Skeletal muscle tissue (tissue), 4 donors: ENCODE data around the gene PKHD1. TPM values are rescaled to one million over a fixed set of nuclear protein-coding genes. Genes with fewer than 3 reads are reported as not detected.

Experiments
- H3K27ac ChIP-seq: one replicate; pipeline ENCODE4 v1.7.0; 2013; ENCODE audit warnings: mild to moderate bottlenecking, low read depth, low read length, inconsistent platforms
- H3K27me3 ChIP-seq, 3 donors: one replicate each; pipeline ENCODE4 v1.7.0; 2013; ENCODE audit warnings: low read length in 3 of 3; ENCODE audit not compliant: control insufficient read depth in 3 of 3, insufficient read depth in 3 of 3
- H3K36me3 ChIP-seq, 3 donors: one replicate each; pipeline ENCODE4 v1.7.0; 2013; ENCODE audit warnings: low read length in 3 of 3; ENCODE audit not compliant: control insufficient read depth in 3 of 3, insufficient read depth in 3 of 3
- H3K4me1 ChIP-seq, 3 donors: one replicate each; pipeline ENCODE4 v1.7.0; 2013; ENCODE audit warnings: low read length in 3 of 3, mild to moderate bottlenecking in 3 of 3; ENCODE audit not compliant: control insufficient read depth in 3 of 3, insufficient read depth in 3 of 3
- H3K4me3 ChIP-seq, 3 donors: one replicate each; pipeline ENCODE4 v1.7.0; 2013; ENCODE audit warnings: low read length in 3 of 3
- H3K9ac ChIP-seq, 3 donors: one replicate each; pipeline ENCODE4 v1.7.0; 2013; ENCODE audit warnings: low read length in 3 of 3, mild to moderate bottlenecking in 3 of 3, moderate library complexity in 2 of 3, low read depth in 1 of 3
- H3K9me3 ChIP-seq, 3 donors: one replicate each; pipeline ENCODE4 v1.7.0; 2013; ENCODE audit warnings: low read length in 3 of 3; ENCODE audit not compliant: control insufficient read depth in 3 of 3
- total RNA-seq: library from RNA; depleted of rRNA; stranded (reverse); fragments of >200 nt; gene quantifications from one replicate; pipeline ENCODE4 v1.2.3, GENCODE V29; 2014
- donor health status: Osteomylitis.

PKHD1 gene
- total RNA-seq, 1 donor from 2014 or later = 38.6 TPM

GRCh38 chr6:51793393-51793792, 294.0 kb downstream of the PKHD1 start:
- Histone ChIP-seq H3K4me3 (no peak overlapping the region), H3K27me3 (no peaks in the 10 kb centered on the region), H3K9ac (no peak overlapping the region), H3K27ac (no peak overlapping the region), H3K4me1 (no peaks in the 10 kb centered on the region), H3K9me3 (no peaks in the 10 kb centered on the region), H3K36me3 (no peaks in the 10 kb centered on the region)

- Histone ChIP-seq H3K4me3 (no peak overlapping the region), H3K27me3 (no peaks in the 10 kb centered on the region), H3K9ac (no peak overlapping the region), H3K9me3 (no peaks in the 10 kb centered on the region), H3K27ac (no peak overlapping the region), H3K4me1 (no peaks in the 10 kb centered on the region), H3K36me3 (no peaks in the 10 kb centered on the region)
Measured at GRCh38 chr6:51792273-51793030, 295.0 kb downstream of the PKHD1 start.

GRCh38 chr6:51790946-51791345, 296.5 kb downstream of the PKHD1 start:
- H3K9me3 ChIP-seq = no peaks in the 10 kb centered on the region
- H3K4me1 ChIP-seq = no peaks in the 10 kb centered on the region
- H3K36me3 ChIP-seq = no peaks in the 10 kb centered on the region
- no peak overlapping the region for H3K4me3 ChIP-seq
- H3K27ac ChIP-seq = no peak overlapping the region
- H3K27me3 ChIP-seq = no peaks in the 10 kb centered on the region
- H3K9ac ChIP-seq = no peak overlapping the region

GRCh38 chr6:51788121-51788520, 299.3 kb downstream of the PKHD1 start:
- Histone ChIP-seq H3K36me3 (no peaks in the 10 kb centered on the region), H3K27me3 (no peaks in the 10 kb centered on the region), H3K9ac (no peak overlapping the region), H3K27ac (no peak overlapping the region), H3K4me3 (no peak overlapping the region), H3K4me1 (no peaks in the 10 kb centered on the region), H3K9me3 (no peaks in the 10 kb centered on the region)

GRCh38 chr6:51778666-51779065, 308.7 kb downstream of the PKHD1 start:
- no peaks in the 10 kb centered on the region for H3K9me3 ChIP-seq
- H3K4me1 ChIP-seq = no peaks in the 10 kb centered on the region
- no peak overlapping the region for H3K27ac ChIP-seq
- no peak overlapping the region for H3K9ac ChIP-seq
- no peaks in the 10 kb centered on the region for H3K36me3 ChIP-seq
- H3K4me3 ChIP-seq = no peak overlapping the region
- no peaks in the 10 kb centered on the region for H3K27me3 ChIP-seq

- H3K9ac ChIP-seq = no peak overlapping the region
- H3K27me3 ChIP-seq = no peaks in the 10 kb centered on the region
- H3K4me1 ChIP-seq = no peaks in the 10 kb centered on the region
- no peak overlapping the region for H3K4me3 ChIP-seq
- H3K9me3 ChIP-seq = no peaks in the 10 kb centered on the region
- H3K36me3 ChIP-seq = no peaks in the 10 kb centered on the region
- no peak overlapping the region for H3K27ac ChIP-seq
Measured at GRCh38 chr6:51777618-51778017, 309.8 kb downstream of the PKHD1 start.

- H3K9me3 ChIP-seq = no peaks in the 10 kb centered on the region
- H3K36me3 ChIP-seq = no peaks in the 10 kb centered on the region
- no peaks in the 10 kb centered on the region for H3K4me1 ChIP-seq
- H3K27me3 ChIP-seq = no peaks in the 10 kb centered on the region
- no peak overlapping the region for H3K27ac ChIP-seq
- H3K4me3 ChIP-seq = no peak overlapping the region
- no peak overlapping the region for H3K9ac ChIP-seq
Measured at GRCh38 chr6:51775942-51776860, 311.2 kb downstream of the PKHD1 start.

GRCh38 chr6:51768087-51768486, 319.3 kb downstream of the PKHD1 start:
- Histone ChIP-seq H3K4me3 (no peak overlapping the region), H3K4me1 (no peaks in the 10 kb centered on the region), H3K9me3 (peaks cover 0 to 3% (median 2%) of the 10 kb centered on the region in 3 donors), H3K27me3 (no peaks in the 10 kb centered on the region), H3K36me3 (no peaks in the 10 kb centered on the region), H3K27ac (no peak overlapping the region), H3K9ac (no peak overlapping the region)

GRCh38 chr6:51765230-51765629, 322.2 kb downstream of the PKHD1 start:
- Histone ChIP-seq H3K4me1 (no peaks in the 10 kb centered on the region), H3K4me3 (no peak overlapping the region), H3K9me3 (peaks cover 0 to 3% (median 2%) of the 10 kb centered on the region in 3 donors), H3K9ac (no peak overlapping the region), H3K36me3 (no peaks in the 10 kb centered on the region), H3K27me3 (no peaks in the 10 kb centered on the region), H3K27ac (no peak overlapping the region)

- H3K4me3 ChIP-seq = no peak overlapping the region
- H3K27me3 ChIP-seq = no peaks in the 10 kb centered on the region
- H3K9ac ChIP-seq = no peak overlapping the region
- H3K36me3 ChIP-seq = no peaks in the 10 kb centered on the region
- H3K27ac ChIP-seq = no peak overlapping the region
- H3K4me1 ChIP-seq = no peaks in the 10 kb centered on the region
- H3K9me3 ChIP-seq = no peaks in the 10 kb centered on the region
Measured at GRCh38 chr6:51753635-51754034, 333.8 kb downstream of the PKHD1 start.
